GM15510 (cell line): ENCODE results near the gene ELFN1.

Source experiments
- POLR2A ChIP-seq: IDR thresholded peaks from 3 replicates; pipeline ENCODE4 v1.6.1; 2011; ENCODE audit warnings: borderline replicate concordance; ENCODE audit not compliant: insufficient read length; ENCODE audit errors: extremely low read depth

The ELFN1 gene

DNA sequence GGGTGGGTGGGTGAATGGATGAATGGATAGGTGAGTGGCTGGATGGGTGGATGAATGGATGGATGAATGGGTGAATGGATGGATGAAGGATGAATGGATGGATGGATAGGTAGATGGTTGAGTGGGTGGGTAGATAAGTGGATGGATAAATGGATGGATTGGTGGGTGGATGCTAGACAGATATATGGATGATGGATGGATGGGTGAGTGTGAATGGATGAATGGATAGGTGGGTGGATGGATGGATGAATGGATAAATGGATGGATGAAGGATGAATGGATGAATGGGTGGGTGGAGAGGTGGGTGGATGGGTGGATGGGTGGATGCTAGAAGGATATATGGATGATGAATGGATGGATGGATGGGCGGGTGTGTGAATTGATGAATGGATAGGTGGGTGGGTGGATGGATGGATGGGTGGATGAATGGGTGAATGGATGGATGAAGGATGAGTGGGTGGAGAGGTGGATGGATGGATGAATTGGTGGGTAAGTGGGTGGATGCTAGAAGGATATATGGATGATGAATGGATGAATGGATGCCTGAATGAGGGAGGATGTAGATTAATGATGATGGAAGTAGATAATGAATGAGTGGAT lies 20.4 kb downstream of the ELFN1 start:
- no peak for TF ChIP-seq POLR2A

DNA sequence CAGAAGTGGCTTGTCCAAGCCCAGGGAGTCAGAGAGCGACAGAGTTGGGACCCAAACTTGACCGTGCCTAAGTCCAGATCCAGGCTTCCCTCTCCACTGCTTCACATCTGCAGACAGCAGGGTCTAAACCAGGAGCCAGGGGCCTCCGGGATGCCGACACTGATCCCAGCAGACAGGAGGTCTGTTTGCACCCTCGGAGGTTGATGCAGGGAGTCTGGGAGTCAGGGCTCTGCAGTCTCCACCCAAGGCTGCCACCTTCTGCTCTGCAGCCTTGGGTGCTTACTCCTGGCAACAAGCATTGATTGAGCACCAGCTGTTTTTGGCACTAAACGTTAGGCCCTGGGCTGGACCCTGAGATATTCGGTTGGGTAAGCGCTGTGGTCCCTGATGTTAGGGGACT lies 21.0 kb downstream of the ELFN1 start:
- no peak for TF ChIP-seq POLR2A

DNA sequence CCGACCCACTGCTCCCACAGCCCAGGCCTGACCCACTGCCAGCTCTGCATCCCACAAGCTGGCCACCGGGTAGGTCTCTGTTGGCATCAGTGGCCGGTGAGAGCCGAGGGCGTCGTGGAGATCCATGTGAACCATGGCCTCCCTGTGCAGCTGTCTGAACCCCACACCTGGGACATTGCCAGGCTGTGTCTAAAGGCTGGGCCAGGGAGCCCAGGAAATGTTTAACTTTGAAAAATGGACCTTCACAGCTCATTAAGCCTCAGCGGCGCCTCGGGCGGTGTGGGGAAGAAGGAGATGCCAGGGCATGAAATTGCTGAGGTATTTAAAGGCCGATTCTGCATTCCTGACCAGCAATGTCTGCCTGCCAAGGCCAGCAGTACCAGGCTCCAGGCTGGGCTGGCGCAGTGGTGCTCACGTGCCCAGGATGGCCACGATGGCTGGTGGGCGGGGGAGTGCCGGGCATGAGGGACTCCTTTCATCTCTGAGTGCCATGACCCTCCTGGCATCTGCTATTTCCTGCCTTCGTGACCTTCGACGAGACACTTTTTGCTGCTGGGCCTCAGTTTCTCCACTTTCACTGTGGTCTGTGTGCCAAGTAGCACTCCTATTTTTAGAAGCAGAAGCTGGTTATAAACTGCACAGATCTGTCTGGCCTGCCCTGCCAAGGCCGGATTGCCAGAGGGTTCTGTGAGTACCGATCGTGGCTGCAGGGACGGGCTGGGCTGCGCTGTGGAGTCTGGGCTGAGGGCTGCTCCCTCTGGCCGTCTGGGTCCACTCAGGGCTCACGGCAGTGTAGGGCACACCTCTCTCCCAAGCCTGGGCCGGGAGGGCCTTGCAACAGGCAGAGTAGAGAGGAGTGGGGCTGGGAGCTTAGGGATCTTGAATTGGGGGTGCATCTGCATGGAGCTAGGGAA lies 21.8 kb downstream of the ELFN1 start:
- no peak for TF ChIP-seq POLR2A

DNA sequence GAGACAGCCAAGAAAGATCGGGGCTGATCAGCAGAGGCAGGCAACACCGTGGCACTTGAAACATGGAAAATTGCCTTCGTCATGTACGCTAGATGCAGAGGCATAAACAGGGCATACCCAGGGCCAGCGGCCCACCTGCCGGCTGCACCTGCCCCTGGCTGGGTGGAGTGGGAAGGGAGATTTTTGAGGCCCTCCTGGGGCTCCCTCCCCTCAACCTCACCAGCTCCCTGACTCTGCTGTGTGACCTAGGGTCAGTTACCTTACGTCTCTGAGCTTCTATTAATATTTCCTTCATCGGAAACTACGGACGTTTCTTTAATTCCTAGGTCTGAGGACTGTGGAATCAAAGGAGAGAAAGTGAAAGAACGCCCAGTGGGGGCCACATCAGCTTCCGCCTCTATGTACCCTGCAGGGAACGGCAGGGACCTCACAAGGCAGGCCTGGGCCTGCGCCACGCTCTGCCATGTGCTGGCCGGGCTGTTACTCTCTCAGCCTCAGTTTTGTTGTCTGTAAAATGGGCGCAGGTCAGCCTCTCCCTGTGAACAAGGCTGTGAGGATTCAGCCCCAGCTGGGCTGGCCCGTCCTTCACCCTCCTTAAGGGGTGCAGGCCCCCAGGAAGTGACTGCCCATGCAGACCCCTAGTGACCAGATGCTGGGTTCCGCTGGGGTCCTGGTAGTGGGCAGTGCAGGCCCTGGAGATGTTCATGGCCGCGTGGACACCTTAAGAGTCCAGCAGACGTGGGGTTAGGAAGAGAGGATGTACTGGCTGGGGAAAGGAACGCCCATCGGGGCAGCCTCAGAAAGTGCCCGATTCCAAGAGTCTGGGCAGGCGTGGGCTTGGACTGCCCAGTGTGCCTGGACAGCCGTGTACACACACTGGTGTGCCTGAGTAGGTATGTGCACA lies 22.7 kb downstream of the ELFN1 start:
- no peak for TF ChIP-seq POLR2A

DNA sequence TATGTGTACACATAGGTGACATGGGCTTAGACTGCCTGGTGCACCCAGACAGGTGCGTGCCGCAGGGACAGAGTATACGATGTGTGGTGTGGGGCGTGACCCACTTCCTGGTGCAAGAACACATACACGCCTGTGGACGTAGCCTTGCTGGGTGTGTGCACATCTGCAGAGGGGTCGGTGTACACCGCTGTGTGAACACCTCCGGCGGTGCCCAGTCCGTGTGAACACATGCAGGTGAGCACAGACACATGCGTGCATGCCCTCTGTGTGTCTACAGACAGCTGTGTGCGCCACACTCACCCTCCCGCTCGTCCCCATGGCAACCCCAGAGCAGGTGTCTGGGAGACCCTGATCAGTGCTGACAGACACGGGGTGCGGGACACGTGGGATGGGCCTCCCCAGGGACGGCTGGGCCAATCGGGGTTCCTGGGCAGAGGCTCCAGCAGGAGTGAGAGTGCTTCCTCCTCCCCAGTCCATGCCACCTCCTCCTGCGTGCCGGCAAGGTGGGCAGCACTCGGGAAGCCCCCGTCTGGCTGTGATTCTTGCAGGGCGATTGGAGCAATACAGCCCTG lies 23.4 kb downstream of the ELFN1 start:
- no peak for TF ChIP-seq POLR2A

DNA sequence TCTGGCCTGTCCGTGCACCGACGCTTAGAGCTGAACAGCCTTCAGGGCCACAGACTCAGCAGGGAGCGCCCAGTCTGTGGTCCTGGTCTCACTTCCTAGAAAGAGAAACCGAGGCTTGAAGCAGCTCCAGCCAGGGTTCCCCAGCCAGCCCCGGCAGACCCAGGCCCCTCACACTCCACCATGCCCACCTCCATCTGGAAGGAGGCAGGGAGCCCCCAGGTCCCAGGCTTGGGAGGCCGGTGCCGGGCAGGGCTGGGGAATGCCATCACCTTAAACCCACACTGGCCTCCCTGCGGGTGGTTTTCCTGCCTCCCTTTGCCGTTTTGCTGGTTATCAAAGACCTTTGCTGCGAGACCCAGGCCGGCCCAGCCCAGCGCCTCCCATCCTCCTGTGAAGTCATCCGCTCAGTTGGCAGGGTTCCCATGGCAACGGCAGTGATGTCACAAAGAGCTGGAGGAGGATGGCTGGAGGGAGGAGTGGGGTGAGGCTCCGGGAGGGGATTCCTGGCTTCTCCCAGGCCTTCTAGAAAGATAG lies 24.0 kb downstream of the ELFN1 start:
- no peak for TF ChIP-seq POLR2A

DNA sequence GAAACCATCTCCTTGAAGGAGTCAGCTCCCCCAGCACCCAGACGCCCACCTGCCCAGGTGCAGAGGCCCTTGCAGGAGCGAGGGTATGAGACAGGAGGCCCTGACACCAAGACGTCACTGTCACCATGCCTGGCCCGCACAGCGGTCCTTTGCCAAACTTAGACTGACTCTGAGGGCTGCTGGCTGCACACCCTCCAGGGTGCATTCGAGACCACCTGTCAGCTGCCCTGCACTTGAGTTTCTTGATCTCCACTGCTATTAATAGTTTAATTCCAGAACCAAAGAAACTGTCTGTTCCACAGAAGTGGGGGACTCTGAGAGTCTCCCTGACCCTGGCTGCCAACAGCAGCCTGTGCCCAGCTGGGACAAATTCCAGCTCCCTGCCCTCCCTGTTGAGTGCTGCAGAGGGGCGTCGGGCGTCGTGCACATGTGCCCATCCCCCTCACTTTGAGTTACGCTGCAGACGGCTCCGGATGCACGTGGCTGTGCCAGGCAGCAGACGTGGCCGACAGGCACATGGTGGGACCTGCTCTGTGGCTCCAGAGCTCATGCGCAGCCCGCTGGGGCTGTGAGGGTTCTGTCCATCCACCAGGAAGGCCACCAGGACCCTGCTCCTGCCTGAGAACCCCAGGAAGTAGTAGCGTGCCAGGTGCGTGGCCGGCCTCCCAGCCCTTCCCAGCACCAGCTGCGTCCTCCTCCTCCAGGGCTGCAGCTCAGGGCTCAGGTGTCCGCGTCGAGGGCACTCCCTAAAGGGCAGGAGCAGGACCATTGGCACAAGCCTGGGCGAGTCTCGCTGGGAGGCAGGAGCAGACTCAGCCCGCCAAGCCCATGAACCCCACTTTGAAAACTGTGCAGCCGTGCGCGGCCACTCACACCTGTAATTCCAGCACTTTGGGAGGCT lies 24.8 kb downstream of the ELFN1 start:
- TF ChIP-seq POLR2A, result no peak

DNA sequence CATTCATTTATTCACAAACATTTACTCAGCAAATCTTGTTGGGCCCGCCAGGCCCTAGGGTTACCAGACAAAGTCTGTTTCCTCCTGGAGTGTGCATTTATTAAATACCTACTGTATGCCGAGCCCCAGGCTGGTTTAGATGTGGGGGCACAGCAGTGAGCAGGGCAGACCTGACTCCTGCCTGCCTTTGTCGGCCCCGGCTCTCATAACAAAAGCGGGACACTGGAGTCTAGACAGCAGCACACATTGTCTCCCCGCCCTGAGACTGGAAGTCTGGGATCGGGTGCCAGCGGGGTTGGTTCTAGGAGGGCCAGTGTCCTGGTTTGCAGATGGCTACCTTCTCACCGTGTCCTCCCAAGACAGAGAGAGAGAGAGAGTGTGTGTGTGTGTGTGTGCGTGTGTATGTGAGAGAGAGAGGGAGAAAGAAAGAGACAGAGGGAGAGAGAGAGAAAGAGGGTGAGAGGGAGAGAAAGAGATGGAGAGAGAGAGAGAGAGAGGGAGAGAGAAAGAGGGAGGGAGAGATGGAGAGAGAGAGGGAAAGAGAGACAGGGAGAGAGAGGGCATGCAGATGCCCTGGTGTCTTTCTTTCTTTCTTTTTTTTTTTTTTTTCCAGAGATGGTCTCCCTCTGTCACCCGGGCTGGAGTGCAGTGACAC lies 25.9 kb downstream of the ELFN1 start:
- TF ChIP-seq POLR2A, result no peak

DNA sequence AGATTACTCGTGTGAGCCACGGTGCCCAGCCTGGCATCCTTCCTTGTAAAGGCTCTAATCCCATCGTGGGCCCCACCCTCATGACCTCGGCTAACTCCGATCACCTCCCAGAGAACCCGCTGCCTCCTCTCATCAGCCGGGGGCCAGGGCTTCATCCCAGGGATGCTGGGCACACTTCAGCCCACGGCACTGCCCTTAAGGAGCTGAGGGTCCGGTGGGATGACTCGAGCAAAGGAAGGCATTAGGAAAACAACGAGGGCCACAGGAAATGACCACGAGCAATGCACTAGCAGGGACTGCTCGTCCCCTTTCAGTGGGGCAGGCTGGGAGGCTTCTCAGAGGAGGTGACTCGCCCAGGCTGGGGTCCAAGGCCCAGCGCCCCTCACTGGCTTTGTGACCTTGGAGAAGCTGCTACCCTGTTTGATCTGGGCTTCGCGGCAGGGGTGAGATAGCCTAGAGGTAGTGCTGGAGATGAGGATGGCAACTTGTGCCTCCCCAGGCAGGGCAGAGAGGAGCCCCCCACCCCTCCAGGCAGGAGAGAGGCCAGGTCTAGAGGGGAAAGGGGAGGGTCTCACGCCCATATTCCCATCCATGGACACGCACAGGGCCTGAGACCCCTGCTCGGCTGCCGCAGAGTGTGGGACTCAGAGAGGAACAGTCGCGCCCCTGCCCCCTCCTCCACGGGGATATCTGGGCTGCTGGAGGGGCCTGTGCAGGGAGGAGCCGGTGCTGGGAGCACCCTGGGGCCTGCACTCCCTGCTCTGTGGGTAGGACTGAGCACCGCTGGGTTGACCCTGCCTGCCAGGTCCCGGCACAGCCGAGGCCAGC lies 26.8 kb downstream of the ELFN1 start:
- TF ChIP-seq POLR2A, result no peak

DNA sequence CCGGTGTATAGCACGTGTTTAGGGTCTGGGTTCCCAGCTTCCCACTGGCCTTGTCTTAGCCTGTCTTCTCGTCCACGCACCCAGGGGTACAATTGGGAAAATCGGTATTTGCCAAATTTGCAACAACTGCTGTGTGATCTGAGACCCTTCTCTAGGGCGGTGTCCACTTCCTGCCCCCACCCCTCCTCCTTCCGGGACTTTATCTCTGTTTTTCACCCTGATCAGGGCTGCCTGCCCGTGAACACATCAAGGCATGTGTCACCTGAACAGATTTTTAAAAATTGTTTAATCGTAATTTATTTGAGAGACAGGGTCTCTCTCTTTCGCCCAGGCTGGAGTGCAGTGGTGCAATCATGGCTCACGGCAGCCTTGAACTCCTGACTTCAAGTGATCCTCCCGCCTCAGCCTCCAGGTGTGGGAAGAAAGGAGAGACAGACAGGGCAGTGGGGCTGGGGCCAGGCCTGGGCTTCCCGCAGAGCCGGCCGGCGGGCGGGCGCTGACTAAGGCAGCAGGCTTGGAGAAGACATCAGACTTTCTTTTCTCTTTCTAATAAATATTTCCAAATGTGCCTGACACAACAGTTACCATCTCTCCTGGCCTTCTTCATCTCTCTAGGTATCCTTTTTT lies 27.5 kb downstream of the ELFN1 start:
- TF ChIP-seq POLR2A, result no peak

DNA sequence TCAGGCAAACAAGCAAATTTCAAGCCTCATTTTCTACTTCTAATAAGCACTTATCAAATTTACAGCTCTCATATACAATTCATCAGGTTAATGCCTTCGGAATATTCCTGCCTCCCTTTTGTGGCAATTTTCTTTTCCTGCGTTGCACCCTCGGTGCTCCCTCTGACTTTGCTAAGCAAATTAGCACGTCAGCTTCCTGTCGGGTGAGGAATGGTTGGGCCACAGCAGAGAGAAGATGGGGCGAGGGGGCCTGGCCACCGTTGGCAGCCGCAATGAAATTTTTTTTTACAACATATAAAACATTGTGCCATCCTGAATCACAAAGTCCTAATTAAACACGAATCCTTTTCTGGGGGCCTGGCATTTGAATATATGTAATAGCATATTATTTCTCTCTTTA lies 28.1 kb downstream of the ELFN1 start:
- no peak for TF ChIP-seq POLR2A

DNA sequence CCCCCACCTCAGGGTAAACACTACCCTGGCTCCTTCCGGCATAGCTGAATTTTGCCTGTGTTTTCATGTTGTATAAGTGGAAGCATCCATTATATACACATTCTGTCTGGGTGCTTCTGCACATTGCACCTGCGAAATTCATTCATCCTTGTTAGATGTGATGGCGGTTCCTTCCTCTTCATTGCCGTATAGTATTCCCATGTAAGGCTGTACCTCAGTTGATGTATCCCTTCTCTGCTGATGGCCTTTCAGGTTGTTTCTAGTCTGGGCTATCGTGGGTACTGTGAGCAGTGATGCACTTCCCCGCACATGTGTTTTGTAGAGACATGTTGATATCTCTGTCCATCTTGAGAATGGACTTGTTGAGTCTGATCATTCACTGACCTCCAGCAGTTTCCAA lies 28.9 kb downstream of the ELFN1 start:
- TF ChIP-seq POLR2A, result no peak

DNA sequence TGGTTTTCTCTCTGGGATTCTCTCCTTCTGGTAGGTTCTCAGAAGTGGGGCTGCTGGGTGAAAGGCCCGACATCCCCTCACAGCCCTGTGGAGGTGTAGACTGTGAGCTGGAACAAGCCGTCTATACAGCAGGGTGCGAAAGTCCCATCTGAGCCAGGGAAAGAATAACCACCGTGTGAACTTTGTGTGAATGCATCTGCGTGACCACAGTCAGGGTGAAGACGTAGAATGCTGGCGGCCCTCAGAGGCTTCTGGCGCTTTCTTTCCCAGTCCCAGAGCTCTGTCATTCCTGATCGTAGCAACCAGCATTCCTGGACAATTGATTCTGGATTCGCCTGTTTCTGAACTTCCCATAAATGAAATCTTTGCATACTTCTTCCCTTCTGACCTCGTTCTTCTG lies 30.0 kb downstream of the ELFN1 start:
- no peak for TF ChIP-seq POLR2A
